HG02943 (cell line): ENCODE data around the gene TTLL6.

ENCODE experiments used
- ATAC-seq: cut with Tn5 transposase; IDR thresholded peaks from one replicate; pipeline ENCODE4 v1.9.1; 2021; ENCODE audit warnings: mild to moderate bottlenecking, low read depth, moderate library complexity; ENCODE audit not compliant: unreplicated experiment

The TTLL6 gene

GRCh38 chr17:48745381-48746275 lies 71.4 kb downstream of the TTLL6 start:
- ATAC-seq: no peak

GRCh38 chr17:48740537-48740936 lies 76.5 kb downstream of the TTLL6 start:
- no peak for ATAC-seq

GRCh38 chr17:48738803-48739526 lies 78.1 kb downstream of the TTLL6 start:
- ATAC-seq: no peak

GRCh38 chr17:48738424-48738802 lies 78.6 kb downstream of the TTLL6 start:
- no peak for ATAC-seq

GRCh38 chr17:48737330-48738043 lies 79.5 kb downstream of the TTLL6 start:
- ATAC-seq: no peak

- ATAC-seq: no peak
Observed at GRCh38 chr17:48735062-48735351, 82.0 kb downstream of the TTLL6 start.

GRCh38 chr17:48734333-48735061 lies 82.5 kb downstream of the TTLL6 start:
- ATAC-seq: no peak

GRCh38 chr17:48733632-48734328 lies 83.2 kb downstream of the TTLL6 start:
- no peak for ATAC-seq

GRCh38 chr17:48732688-48733629 lies 84.1 kb downstream of the TTLL6 start:
- no peak for ATAC-seq

- no peak for ATAC-seq
Observed at GRCh38 chr17:48731355-48731754, 85.7 kb downstream of the TTLL6 start.

- ATAC-seq: no peak
Observed at GRCh38 chr17:48730240-48730550, 86.8 kb downstream of the TTLL6 start.

GRCh38 chr17:48729335-48730239 lies 87.4 kb downstream of the TTLL6 start:
- ATAC-seq: no peak

GRCh38 chr17:48728232-48729231 lies 88.5 kb downstream of the TTLL6 start, which contains the start of gene HOXB13:
HOXB13 (minus strand) TSS chr17:48728750; CDS start chr17:48728593, 157 bp downstream.
- no peak for ATAC-seq

- no peak for ATAC-seq
Observed at GRCh38 chr17:48727415-48728175, 89.4 kb downstream of the TTLL6 start.

GRCh38 chr17:48726916-48727286 lies 90.1 kb downstream of the TTLL6 start:
- no peak for ATAC-seq
